ENCODE data around the gene SLCO3A1. TPM values are rescaled to one million over a fixed set of nuclear protein-coding genes. Genes with fewer than 3 reads are reported as not detected.

SLCO3A1 gene
- total and polyA plus RNA-seq, 2 of the 8 experiments (the other 6 are each of a cell fraction or from before 2014, with no cell fraction given) = 15.1 to 20.4 TPM

GRCh38 chr15:91833056-91833455, 20.5 kb upstream of the SLCO3A1 start:
- no peak overlapping the region for H2AK5ac ChIP-seq (ENCODE audit: low read depth, low read length)
- H3K23ac ChIP-seq (ENCODE audit: insufficient read length) = no peak overlapping the region
- FAIRE-seq (no peak), DNase-seq (ENCODE audit: low read depth in 1 of 2, low spot score in 2 of 2) (no peak)
- no peak overlapping the region for H3K4me3 ChIP-seq (ENCODE audit: extremely low read depth in 1 of 4, insufficient read depth in 2 of 4, low read depth in 3 of 4, low read length in 4 of 4)
- no peak overlapping the region for H4K8ac ChIP-seq (ENCODE audit: extremely low read depth, insufficient read depth, low read length)
- CTCF ChIA-PET (ENCODE audit: partially characterized antibody) = interaction anchor here (0.9 kb wide), 1 partner anchor 244 kb away, joined by 3 read pairs; no protein-coding TSS in a partner anchor
- no peaks in the 10 kb centered on the region for H3K36me3 ChIP-seq (ENCODE audit: control insufficient read depth in 2 of 4, insufficient read depth in 4 of 4, low read length in 3 of 4)
- H3K9ac ChIP-seq (replicated peaks in 1 of 4; ENCODE audit: extremely low read depth in 1 of 4, low read depth in 3 of 4, low read length in 3 of 4) = no peak overlapping the region
- no peak overlapping the region for H4K5ac ChIP-seq (ENCODE audit: insufficient read length, low read depth, low read length)
- H3K4me1 ChIP-seq (replicated peaks in 1 of 4; ENCODE audit: control insufficient read depth in 3 of 4, insufficient read depth in 4 of 4, low read length in 3 of 4) = 0 out of 7 replicates have a peak, but pooled peaks cover 0 to 4% (median 0%) of the 10 kb centered on the region in 4 experiments
- no peaks in the 10 kb centered on the region for H4K20me1 ChIP-seq (replicated peaks in 1 of 2; ENCODE audit: control insufficient read depth in 1 of 2, insufficient read depth in 2 of 2, low read length in 2 of 2)
- H2BK15ac ChIP-seq (ENCODE audit: low read length) = no peak overlapping the region
- no peak overlapping the region for H3K4me2 ChIP-seq (ENCODE audit: insufficient read depth in 1 of 2, low read depth in 2 of 2, low read length in 2 of 2)
- H2BK120ac ChIP-seq (replicated peaks; ENCODE audit: low read depth, low read length) = no peak overlapping the region
- H3K56ac ChIP-seq (replicated peaks; ENCODE audit: insufficient read length, low read depth, low read length) = no peak overlapping the region
- H2BK20ac ChIP-seq (ENCODE audit: low read length) = no peak overlapping the region
- no peaks in the 10 kb centered on the region; a peak in 1 of 7 replicates for H3K27me3 ChIP-seq (replicated peaks in 1 of 4; ENCODE audit: control insufficient read depth in 3 of 4, extremely low read depth in 1 of 4, insufficient read depth in 3 of 4, low read length in 3 of 4)
- no peaks in the 10 kb centered on the region for H3K9me3 ChIP-seq (ENCODE audit: insufficient read depth in 2 of 2, low read depth in 1 of 2, low read length in 1 of 2)
- no peaks in the 10 kb centered on the region for H3K79me2 ChIP-seq (ENCODE audit: control insufficient read depth in 1 of 2, insufficient read depth in 2 of 2, low read length in 2 of 2)
- H2AFZ ChIP-seq (ENCODE audit: low read length) = no peak overlapping the region
- POLR2A ChIA-PET (ENCODE audit: partially characterized antibody) = no interaction called here
- H4K91ac ChIP-seq (replicated peaks; ENCODE audit: insufficient read length, low read length) = no peak overlapping the region
- 82% methylated on average over 2 of the region's 2 CpGs; no CpG with 5 or more reads in 1 of the 2 experiments for WGBS, 2 experiments (ENCODE audit: extremely low coverage in 1 of 2, insufficient coverage in 1 of 2, insufficient read length in 1 of 2, insufficient replicate concordance in 2 of 2, low coverage in 1 of 2, low lambda C conversion rate in 2 of 2, missing lambda C conversion rate in 1 of 2)
- H3K4ac ChIP-seq (replicated peaks; ENCODE audit: insufficient read length, low read depth, low read length) = no peak overlapping the region
- no peak overlapping the region for H3K14ac ChIP-seq (ENCODE audit: insufficient read length)
- no peaks in the 10 kb centered on the region for H3K23me2 ChIP-seq (ENCODE audit: low read depth, low read length)
- H3K79me1 ChIP-seq (ENCODE audit: low read depth, low read length) = no peaks in the 10 kb centered on the region
- no peak overlapping the region for H2BK12ac ChIP-seq (ENCODE audit: low read depth, low read length)
- TF ChIP-seq PHF8 (conservative IDR thresholded peaks at IDR 0.05; ENCODE audit: low read depth, low read length) = no peak
- no peak for TF ChIP-seq BRCA1 (IDR thresholded peaks at IDR 0.05; ENCODE audit: low read depth, low read length)
- TF ChIP-seq ASH2L (IDR thresholded peaks at IDR 0.05; ENCODE audit: low read length) = no peak
- no peak for TF ChIP-seq CBX8 (IDR thresholded peaks at IDR 0.05; ENCODE audit: borderline replicate concordance, low read depth, low read length)
- no peak for TF ChIP-seq CTCF (IDR thresholded peaks at IDR 0.05; ENCODE audit: control extremely low read depth in 1 of 3, insufficient read depth in 1 of 3, low read depth in 1 of 3, low read length in 3 of 3)
- no peak overlapping the region for H3K18ac ChIP-seq (ENCODE audit: extremely low read depth, low read length)
- H2BK5ac ChIP-seq (ENCODE audit: low read depth, low read length) = no peak overlapping the region
- no peak overlapping the region for H3K27ac ChIP-seq (ENCODE audit: low read depth, low read length)
